Stimulated activated effector memory CD8-positive, alpha-beta T cell treated with anti-CD3 and anti-CD28 coated beads, Interleukin-12 subunit alpha, Interleukin-12 subunit beta, amount 100 ng/mL, for 72 hours (primary cell): ENCODE data around the gene ZNF880.
A peak's percentile ranks its signal among the peaks of the same experiment; 100 is the strongest.
"Not testable (repeated sequence)": the region's sequence is repeated elsewhere in the genome, so short reads cannot be mapped to it uniquely, and the experiment has no call there.

Experiments
- ATAC-seq: fragments of 150-1000 bp; cut with Tn5 transposase; 2 replicates; pipeline ENCODE4 v1.10.0; 2021
- DNase-seq, 2 donors: peaks; one replicate each; pipeline ENCODE4 v3.0.0; 2021 to 2022; ENCODE audit warnings: low spot score in 2 of 2
- H3K27ac Mint-ChIP-seq: one replicate; pipeline ENCODE4 v1.8.0; 2022; ENCODE audit warnings: mild to moderate bottlenecking, mixed read lengths
- H3K36me3 Mint-ChIP-seq: one replicate; pipeline ENCODE4 v1.8.0; 2022; ENCODE audit warnings: mild to moderate bottlenecking, mixed read lengths
- H3K4me1 Mint-ChIP-seq: one replicate; pipeline ENCODE4 v1.8.0; 2022; ENCODE audit warnings: mixed read lengths
- H3K4me3 Mint-ChIP-seq: one replicate; pipeline ENCODE4 v1.8.0; 2022; ENCODE audit warnings: mild to moderate bottlenecking, mixed read lengths
- H3K9me3 Mint-ChIP-seq: one replicate; pipeline ENCODE4 v1.8.0; 2022; ENCODE audit warnings: mixed read lengths

ZNF880 gene

DNA sequence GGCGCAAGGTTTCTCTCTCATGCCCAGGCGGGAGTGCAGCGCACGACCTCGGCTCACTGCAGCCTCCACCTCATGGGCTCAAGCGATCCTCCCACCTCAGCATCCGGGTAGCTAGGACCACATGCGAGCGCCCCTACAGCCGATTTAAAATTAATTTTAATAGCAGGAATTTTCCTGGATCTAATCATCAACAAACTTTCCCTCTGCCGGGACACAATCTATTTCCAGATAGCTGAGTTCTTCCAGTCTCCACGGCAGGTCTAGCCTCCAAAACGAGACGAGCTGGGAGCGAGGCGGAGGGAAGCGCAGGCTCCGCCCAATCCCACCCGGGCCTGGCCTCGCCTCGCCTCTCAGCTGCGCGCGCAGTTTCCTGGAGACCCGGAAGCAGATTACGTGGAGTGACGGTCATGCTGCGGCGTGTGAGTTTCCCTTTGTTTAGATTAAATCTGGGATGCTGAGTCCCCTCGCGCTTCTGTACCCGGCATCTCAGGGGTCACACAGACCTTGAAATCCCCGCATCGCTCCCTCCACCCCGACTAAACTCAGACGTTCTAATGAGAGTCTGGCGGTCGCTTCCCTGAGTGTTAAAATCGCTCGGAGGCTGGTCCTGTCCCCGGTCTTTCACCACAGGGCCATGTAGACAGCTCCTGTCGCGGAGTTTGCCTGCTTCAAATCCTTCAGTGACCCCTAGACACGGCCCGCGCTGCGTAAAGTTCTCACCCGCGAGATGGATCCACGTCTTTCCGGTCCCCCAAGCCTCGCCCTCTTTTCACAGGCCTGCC is at the start of gene ZNF880:
Gene ZNF880 (plus strand): TSS at position 365 of the 782 bp plus-strand sequence. CDS start 43 bp downstream, at position 408.
- Mint-ChIP-seq H3K27ac (peak within 1 kb of the TSS; percentile 98), H3K4me1 (peaks cover 12% of the 10 kb centered on the region), H3K36me3 (peaks cover 34% of the 10 kb centered on the region), H3K4me3 (peak within 1 kb of the TSS; percentile 87), H3K9me3 (peaks cover 16% of the 10 kb centered on the region)
- DNase-seq (peak; percentile 84 to 90), ATAC-seq (peak; percentile 99)

DNA sequence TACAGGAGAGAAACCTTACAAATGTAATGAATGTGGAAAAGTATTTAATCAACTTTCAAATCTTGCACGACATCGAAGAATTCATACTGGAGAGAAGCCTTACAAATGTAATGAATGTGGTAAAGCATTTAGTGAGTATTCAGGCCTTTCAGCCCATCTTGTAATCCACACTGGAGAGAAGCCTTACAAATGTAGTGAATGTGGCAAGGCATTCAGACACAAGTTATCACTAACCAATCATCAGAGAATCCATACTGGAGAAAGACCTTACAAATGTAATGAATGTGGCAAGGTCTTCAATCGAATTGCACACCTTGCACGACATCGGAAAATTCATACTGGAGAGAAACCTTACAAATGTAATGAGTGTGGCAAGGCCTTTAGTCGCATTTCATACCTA is 47.3 kb upstream of the ZNF880 start:
- Mint-ChIP-seq H3K4me3 (no peak overlapping the region), H3K4me1 (no peaks in the 10 kb centered on the region), H3K27ac (no peak overlapping the region), H3K9me3 (peaks cover 32% of the 10 kb centered on the region), H3K36me3 (peaks cover 53% of the 10 kb centered on the region)
- ATAC-seq = no peak
- no peak for DNase-seq

DNA sequence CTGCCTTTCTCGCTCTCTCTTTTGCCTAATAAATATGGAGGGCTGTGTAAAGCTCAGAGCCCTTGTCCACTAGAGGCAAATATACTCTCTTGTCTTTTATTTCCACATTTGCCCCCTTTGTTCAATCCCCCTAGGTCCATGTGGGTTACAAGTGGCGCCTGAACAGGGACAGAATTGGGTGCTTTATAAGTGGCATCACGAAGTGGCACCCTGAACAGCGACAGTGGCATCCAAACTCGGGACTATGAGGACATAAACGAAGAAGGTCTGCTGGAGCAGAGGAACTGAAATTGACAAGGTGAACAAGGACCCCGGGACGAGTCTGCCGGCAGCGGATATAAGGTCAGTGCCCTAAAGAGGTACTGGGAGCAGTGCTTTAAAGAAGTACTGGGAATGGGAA is 38.0 kb upstream of the ZNF880 start:
- Mint-ChIP-seq H3K27ac (no peak overlapping the region), H3K9me3 (peaks cover 21% of the 10 kb centered on the region)

DNA sequence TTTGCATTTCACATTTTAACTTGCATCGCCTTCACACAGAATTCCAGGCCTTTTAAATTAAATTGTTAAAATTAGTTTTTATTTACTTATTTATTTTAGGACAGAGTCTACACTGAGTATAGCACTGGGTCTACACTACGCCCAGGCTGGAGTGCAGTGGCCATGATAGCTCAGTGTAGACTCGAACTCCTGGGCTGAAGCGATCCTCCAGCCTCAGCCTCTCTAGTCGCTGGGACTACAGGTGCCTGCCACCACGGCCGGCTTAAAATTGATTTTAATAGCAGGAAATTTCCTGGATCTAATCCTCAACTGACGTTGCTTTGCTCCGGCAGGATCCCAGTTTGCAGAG is 34.0 kb upstream of the ZNF880 start:
- Mint-ChIP-seq H3K36me3 (peaks cover 9% of the 10 kb centered on the region), H3K4me3 (peak overlapping the region; percentile 86), H3K9me3 (peaks cover 27% of the 10 kb centered on the region), H3K4me1 (peaks cover 11% of the 10 kb centered on the region), H3K27ac (peak overlapping the region; percentile 96)
- DNase-seq (no peak), ATAC-seq (peak; percentile 48)

More for the DNA sequence above, 38.0 kb upstream of the ZNF880 start:
- no peak overlapping the region for H3K4me3 Mint-ChIP-seq
- H3K4me1 Mint-ChIP-seq = peaks cover 3% of the 10 kb centered on the region
- ATAC-seq = no peak
- peaks cover 8% of the 10 kb centered on the region for H3K36me3 Mint-ChIP-seq
- DNase-seq = no peak

DNA sequence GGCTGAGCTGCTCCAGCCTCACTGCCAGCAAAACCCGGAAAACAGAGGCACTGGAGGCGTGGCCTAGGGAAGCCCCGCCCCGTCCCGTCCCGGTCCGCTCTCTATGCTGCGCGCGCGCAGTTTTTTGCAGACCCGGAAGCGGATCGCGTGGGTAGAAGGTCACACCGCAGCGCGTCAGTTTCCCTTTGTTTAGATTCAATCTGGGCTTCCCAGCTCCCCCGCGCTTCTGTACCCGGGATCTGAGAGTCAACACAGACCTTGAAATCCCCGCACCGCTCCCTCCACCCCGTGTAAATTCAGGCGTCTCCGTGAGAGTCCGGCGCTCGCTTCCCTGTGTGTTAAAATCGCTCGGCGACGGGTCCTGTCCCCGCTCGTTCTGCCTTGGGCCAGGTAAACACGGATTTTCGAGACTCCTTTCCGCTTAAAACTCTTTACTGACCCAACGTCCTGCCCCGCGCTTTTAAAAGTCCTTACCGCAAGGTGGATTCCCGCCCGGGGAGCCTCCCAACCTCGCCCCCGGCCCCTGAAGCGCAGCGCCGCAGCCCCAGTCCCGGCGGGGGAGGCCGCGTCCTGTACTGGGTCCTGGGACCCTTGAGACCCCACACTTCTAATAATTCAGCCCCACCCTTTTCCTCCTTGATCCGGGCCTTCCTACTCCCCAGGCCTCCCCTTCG is 33.5 kb upstream of the ZNF880 start, which contains the start of gene ZNF610:
Gene ZNF610 (plus strand): TSS at position 127 of the 674 bp plus-strand sequence. CDS start 12,930 bp downstream, outside the sequence.
- H3K9me3 Mint-ChIP-seq = peaks cover 25% of the 10 kb centered on the region
- H3K27ac Mint-ChIP-seq = peak within 1 kb of the TSS; percentile 96

DNA sequence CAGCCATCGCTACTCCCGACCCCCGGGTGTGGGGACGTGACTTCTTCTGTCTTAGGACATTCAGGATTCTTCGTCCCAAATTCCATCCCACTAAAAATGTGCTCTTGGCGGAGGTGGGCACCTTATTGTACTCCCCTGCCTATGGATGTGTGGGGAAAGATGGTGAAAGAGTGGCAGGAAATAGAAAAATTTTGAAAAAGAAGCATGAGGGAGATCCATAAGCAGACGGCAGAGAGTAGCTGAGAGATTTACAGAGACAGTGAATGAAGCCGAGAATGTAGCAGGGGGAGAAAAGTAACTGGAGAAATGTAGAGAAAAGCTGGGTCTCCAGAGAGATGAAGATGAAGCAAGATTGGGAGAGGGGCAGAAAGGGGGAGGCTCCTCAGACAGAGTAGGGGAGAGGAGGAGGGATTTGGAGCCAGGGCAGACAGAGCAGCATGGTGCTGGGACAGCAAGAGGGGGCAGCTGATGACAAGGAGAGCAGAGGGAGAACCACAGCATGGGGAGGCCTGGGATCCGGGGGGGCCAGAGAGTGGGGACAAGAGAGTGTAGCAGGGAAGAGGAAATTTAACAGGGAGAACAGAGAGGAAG is 32.8 kb upstream of the ZNF880 start:
- H3K4me3 Mint-ChIP-seq = peak overlapping the region; percentile 86
- no peak for DNase-seq
- ATAC-seq = peak; percentile 6
- peaks cover 11% of the 10 kb centered on the region for H3K4me1 Mint-ChIP-seq
- peak overlapping the region; percentile 96 for H3K27ac Mint-ChIP-seq
- H3K36me3 Mint-ChIP-seq = peaks cover 9% of the 10 kb centered on the region
- H3K9me3 Mint-ChIP-seq = peaks cover 21% of the 10 kb centered on the region

More for the DNA sequence above, 33.5 kb upstream of the ZNF880 start, which contains the start of gene ZNF610:
- H3K4me1 Mint-ChIP-seq = peaks cover 11% of the 10 kb centered on the region
- H3K4me3 Mint-ChIP-seq = peak within 1 kb of the TSS; percentile 86
- DNase-seq (peak; percentile 81 to 91), ATAC-seq (peak; percentile 92)
- H3K36me3 Mint-ChIP-seq = peaks cover 9% of the 10 kb centered on the region

DNA sequence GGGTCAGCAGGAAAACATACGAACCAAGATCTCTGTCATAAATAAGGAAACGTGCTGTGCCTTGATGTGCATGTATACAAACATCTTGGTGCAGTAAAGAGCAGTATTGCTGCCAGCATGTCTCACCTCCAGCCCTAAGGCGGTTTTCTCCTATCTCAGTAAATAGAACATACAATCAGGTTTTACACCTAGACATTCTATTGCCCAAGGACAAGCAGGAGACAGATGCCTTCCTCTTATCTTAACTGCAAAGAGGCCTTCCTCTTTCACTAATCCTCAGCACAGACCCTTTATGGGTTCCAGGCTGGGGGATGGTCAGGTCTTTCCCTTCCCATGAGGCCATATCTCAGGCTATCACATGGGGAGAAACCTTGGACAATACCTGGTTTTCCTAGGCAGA is 30.7 kb upstream of the ZNF880 start:
- H3K27ac Mint-ChIP-seq, ATAC-seq, DNase-seq, H3K36me3 Mint-ChIP-seq, H3K9me3 Mint-ChIP-seq, H3K4me3 Mint-ChIP-seq: not testable (repeated sequence)
- H3K4me1 Mint-ChIP-seq = peaks cover 11% of the 10 kb centered on the region

DNA sequence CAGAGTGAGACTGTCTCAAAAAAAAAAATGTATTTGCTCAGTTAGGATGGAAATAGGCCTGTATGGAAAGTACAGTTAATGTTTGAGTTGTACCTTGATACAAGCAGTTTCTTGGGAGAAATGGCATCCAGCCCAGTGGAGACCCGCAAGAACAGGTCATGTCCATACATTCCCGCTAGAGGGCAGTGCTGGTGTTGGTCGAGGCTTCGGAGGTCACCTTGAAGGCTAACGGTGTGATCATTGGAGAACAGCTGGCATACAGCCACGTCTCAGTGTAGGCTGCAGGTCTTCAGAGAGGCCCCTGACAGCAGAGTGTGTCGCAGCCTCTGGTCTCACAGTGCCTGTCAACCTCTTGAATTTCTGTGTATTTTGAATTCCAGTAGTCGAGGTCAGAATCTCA is 26.2 kb upstream of the ZNF880 start:
- peak; percentile 39 to 65 for DNase-seq
- H3K36me3 Mint-ChIP-seq = no peaks in the 10 kb centered on the region
- H3K9me3 Mint-ChIP-seq = peaks cover 2% of the 10 kb centered on the region
- peak; percentile 74 for ATAC-seq
- no peak overlapping the region for H3K27ac Mint-ChIP-seq
- H3K4me1 Mint-ChIP-seq = no peaks in the 10 kb centered on the region
- no peak overlapping the region for H3K4me3 Mint-ChIP-seq

DNA sequence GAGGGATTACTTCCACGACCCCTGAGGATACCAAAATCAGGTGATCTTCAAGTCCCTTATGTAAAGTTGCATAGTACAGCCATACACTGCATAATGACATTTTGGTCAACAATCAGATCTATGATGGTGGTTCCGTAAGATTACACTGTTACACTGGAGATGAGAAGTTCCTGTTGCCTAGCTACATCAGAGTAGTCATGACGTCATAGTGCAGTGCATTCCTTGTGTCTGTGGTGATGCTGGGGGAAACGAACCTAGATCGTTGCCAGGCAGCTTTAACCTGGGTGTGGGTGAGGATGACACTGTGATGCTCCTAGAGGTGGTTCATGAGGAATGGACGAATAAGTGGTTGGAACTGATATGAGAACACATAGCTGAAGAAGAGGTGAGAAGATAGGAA is 24.6 kb upstream of the ZNF880 start:
- no peak for ATAC-seq
- Mint-ChIP-seq H3K36me3 (no peaks in the 10 kb centered on the region), H3K4me3 (no peak overlapping the region), H3K9me3 (peaks cover 7% of the 10 kb centered on the region), H3K27ac (no peak overlapping the region), H3K4me1 (no peaks in the 10 kb centered on the region)
- DNase-seq = no peak

DNA sequence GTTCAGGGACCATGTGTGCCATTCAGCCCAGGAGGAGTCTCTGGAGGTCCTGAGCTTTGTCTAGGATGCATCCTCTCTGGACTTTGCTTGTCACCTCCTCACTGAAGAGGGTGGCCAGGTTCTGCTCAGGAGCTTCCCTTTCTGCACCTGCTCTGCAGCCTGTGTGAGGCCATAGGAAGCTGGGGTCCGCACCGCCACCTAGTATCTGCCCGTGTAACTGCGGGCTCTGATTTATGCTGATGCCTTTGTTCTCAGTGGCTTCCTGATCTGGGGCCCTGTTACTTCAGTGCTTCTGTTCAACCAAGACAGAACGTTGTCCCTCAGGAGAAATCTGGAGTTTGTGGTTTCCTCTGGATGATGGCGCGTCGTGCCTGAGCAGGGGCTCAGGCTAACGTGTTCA is 18.2 kb upstream of the ZNF880 start:
- Mint-ChIP-seq H3K4me1 (no peaks in the 10 kb centered on the region), H3K9me3 (peaks cover 8% of the 10 kb centered on the region), H3K27ac (no peak overlapping the region), H3K36me3 (peaks cover 10% of the 10 kb centered on the region), H3K4me3 (no peak overlapping the region)
- no peak for ATAC-seq
- no peak for DNase-seq

DNA sequence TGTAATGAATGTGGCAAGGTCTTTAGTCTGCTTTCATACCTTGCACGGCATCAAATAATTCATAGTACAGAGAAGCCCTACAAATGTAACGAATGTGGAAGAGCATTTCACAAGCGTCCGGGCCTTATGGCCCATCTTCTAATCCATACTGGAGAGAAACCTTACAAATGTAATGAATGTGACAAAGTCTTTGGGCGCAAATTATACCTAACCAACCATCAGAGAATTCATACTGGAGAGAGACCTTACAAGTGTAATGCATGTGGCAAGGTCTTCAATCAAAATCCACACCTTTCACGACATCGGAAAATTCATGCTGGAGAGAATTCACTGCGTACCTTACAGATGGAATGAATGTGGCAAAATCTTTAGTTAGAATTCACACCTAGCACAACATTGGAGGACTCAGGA is 3.3 kb upstream of the ZNF880 start:
- Mint-ChIP-seq H3K9me3 (peaks cover 26% of the 10 kb centered on the region), H3K27ac (no peak overlapping the region), H3K36me3 (peaks cover 11% of the 10 kb centered on the region), H3K4me3 (no peak overlapping the region), H3K4me1 (peaks cover 12% of the 10 kb centered on the region)
- no peak for ATAC-seq
- no peak for DNase-seq

DNA sequence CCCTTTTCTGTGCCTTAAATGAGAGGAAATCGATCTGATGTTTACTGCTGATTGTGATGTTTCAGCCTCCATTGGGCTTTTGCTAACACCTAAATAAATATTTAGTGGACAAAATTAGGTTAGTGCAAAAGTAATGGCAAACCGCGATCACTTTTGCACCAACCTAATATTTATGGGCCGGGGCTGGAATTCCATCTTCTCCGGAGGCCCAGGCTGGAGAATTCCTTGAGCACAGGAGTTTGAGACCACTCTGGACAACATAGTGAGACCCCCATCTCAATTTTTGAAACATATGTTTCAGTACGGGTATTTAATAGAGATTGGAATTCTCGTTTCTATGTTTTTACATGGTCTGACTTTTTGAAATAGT is 603 bp downstream of the ZNF880 start:
- Mint-ChIP-seq H3K36me3 (peaks cover 39% of the 10 kb centered on the region), H3K4me3 (peak overlapping the region; percentile 87), H3K9me3 (peaks cover 17% of the 10 kb centered on the region), H3K4me1 (peaks cover 12% of the 10 kb centered on the region), H3K27ac (peak overlapping the region; percentile 98)
- DNase-seq (no peak), ATAC-seq (no peak)

DNA sequence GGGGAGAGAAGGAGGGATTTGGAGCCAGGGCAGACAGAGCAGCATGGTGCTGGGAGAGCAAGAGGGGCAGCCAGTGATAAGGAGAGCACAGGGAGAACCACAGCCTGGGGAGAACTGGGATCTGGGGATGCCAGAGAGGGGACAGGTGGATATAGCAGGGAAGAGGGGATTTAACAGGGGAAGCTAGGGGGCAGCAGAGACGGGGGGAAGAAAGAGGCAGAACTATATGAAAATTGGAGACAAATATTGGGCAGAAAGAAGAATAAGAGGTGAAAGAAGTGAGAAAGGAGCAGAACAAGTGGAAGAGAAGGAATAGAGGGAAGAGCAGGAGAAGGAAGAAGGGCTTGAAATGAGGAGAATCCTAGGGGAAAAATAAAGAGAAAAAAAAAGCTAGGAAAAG is 21.4 kb downstream of the ZNF880 start:
- peaks cover 5% of the 10 kb centered on the region for H3K36me3 Mint-ChIP-seq

DNA sequence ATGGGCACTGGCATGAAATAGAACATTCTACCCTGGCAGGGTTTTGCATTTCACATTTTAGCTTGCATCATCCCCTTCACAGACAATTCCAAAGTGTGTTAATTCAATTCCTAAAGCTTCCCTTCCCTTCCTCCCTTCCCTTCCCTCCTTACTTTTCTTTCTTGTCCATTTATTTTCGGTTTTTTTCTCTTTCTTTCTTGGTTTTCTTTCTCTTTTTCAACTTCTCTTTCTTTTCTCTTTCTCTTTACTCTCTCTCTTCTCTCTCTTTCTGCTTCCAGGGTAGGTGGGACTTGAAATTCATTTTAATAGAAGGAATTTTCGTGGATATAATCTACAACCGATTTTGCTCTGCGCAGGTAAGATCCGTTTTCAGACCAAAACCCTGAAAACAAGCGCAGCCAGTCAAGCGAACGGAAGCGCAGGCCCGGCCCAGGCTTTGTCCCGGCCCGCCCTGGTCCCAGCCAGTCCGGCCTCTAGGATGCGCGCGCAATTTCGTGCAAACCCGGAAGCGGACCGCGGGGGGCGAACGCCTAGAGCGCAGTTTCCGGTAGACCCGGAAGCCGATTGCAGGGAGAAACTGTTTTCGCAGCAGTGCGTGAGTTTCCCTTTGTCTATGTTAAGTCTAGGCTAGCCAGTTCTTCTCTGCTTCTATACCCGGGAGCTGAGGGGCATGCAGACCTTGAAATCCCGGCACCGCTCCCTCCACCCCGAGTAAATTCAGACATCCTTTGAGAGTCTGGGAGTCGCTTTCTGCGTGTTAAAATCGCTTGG is 27.8 kb downstream of the ZNF880 start, which contains the start of gene ZNF528:
Gene ZNF528 (plus strand): TSS at position 540 of the 771 bp plus-strand sequence. CDS start 4,165 bp downstream, outside the sequence.
- Mint-ChIP-seq H3K9me3 (peaks cover 20% of the 10 kb centered on the region), H3K27ac (peak within 1 kb of the TSS; percentile 94), H3K4me1 (peaks cover 21% of the 10 kb centered on the region), H3K4me3 (peak within 1 kb of the TSS; percentile 78), H3K36me3 (peaks cover 32% of the 10 kb centered on the region)
- ATAC-seq (peak; percentile 100), DNase-seq (peak; percentile 89 to 96)

More for the DNA sequence above, 21.4 kb downstream of the ZNF880 start:
- H3K4me1 Mint-ChIP-seq = no peaks in the 10 kb centered on the region
- ATAC-seq (no peak), DNase-seq (no peak)
- H3K9me3 Mint-ChIP-seq = peaks cover 25% of the 10 kb centered on the region
- H3K4me3 Mint-ChIP-seq = no peak overlapping the region
- H3K27ac Mint-ChIP-seq = no peak overlapping the region

DNA sequence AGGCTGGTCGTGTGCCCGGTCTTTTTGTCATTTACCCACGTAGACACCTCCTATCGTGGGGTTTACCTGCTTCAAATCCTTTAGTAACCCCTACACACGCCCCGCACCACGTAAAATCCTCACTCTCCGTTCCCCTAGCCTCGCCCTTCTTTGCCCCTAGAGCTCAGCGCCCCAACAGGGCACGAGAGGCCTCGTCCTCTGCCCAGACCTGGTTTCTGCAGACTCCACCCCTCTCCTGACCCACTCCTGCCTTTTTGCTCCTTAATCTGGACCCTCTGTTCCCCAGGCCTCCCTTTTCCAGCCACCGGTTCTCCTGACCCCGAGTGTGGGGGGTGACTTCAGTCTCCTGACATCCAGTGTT is 28.3 kb downstream of the ZNF880 start:
- H3K4me3 Mint-ChIP-seq = peak overlapping the region; percentile 78
- peak overlapping the region; percentile 94 for H3K27ac Mint-ChIP-seq
- peaks cover 21% of the 10 kb centered on the region for H3K4me1 Mint-ChIP-seq
- peaks cover 35% of the 10 kb centered on the region for H3K36me3 Mint-ChIP-seq
- DNase-seq (no peak), ATAC-seq (peak; percentile 59)
- H3K9me3 Mint-ChIP-seq = peaks cover 20% of the 10 kb centered on the region
